ENCODE results near the gene MRPL24. TPM values are rescaled to one million over a fixed set of nuclear protein-coding genes. Genes with fewer than 3 reads are reported as not detected.

The MRPL24 gene
- total RNA-seq, 1 experiment from 2014 or later, result 27.3 TPM

GRCh38 chr1:156709031-156709430 is 31.9 kb downstream of the MRPL24 start:
- Histone ChIP-seq H3K27ac (ENCODE audit: insufficient read length, low read depth, low read length) (no peak overlapping the region), H2BK20ac (ENCODE audit: low read depth, low read length, poor library complexity, severe bottlenecking) (no peak overlapping the region), H4K20me1 (ENCODE audit: control insufficient read depth, insufficient read depth, insufficient read length) (no peaks in the 10 kb centered on the region), H3K23ac (ENCODE audit: insufficient read length, low read depth, low read length) (no peak overlapping the region), H2BK15ac (ENCODE audit: low read depth, low read length) (no peak overlapping the region), H3K27me3 (ENCODE audit: insufficient read depth, low read length) (peaks cover 3% of the 10 kb centered on the region; the same call in 1 of the 2 replicates), H3K18ac (ENCODE audit: insufficient read length, low read depth, low read length) (no peak overlapping the region), H4K8ac (replicated peaks; ENCODE audit: insufficient read length, low read depth, low read length) (no peak overlapping the region), H3T11ph (ENCODE audit: low read length) (no peak overlapping the region), H3K14ac (ENCODE audit: insufficient read depth, low read length) (no peak overlapping the region), H2BK12ac (ENCODE audit: insufficient read length, low read depth, low read length) (no peak overlapping the region), H4K5ac (ENCODE audit: insufficient read length, low read depth, low read length) (no peak overlapping the region), H2AK5ac (ENCODE audit: insufficient read length, low read length) (no peak overlapping the region), H3K4ac (ENCODE audit: low read depth, low read length) (no peak overlapping the region), H3K4me1 (ENCODE audit: insufficient read depth, low read length) (peaks cover 11% of the 10 kb centered on the region; the same call in 1 of the 2 replicates), H2AFZ (ENCODE audit: low read length) (no peak overlapping the region), H3K4me2 (ENCODE audit: insufficient read depth, insufficient read length, low read length) (peak overlapping the region; percentile 83), H2BK5ac (ENCODE audit: insufficient read length, low read length) (no peak overlapping the region), H3K79me1 (ENCODE audit: insufficient read depth, low read depth, low read length, poor library complexity, severe bottlenecking) (no peaks in the 10 kb centered on the region), H2BK120ac (ENCODE audit: low read depth, low read length, poor library complexity, severe bottlenecking) (no peak overlapping the region), H3K9me3 (ENCODE audit: control insufficient read depth, low read depth, low read length) (no peaks in the 10 kb centered on the region), H3K79me2 (ENCODE audit: insufficient read depth, low read length) (no peaks in the 10 kb centered on the region), H3K56ac (ENCODE audit: insufficient read length, low read depth, low read length) (no peak overlapping the region), H3K23me2 (ENCODE audit: insufficient read length, low read depth, low read length, poor library complexity, severe bottlenecking) (peaks cover 33% of the 10 kb centered on the region), H3K9ac (ENCODE audit: extremely low read depth, insufficient read length, low read length) (no peak overlapping the region), H4K91ac (ENCODE audit: insufficient read length, low read depth, low read length) (no peak overlapping the region)
- no CpG with 5 or more reads among the region's 4 CpGs for WGBS (ENCODE audit: extremely low coverage, insufficient read length, low lambda C conversion rate)
- no peak for DNase-seq
- no peak for TF ChIP-seq CTCF (conservative IDR thresholded peaks at IDR 0.05)
- Mint-ChIP-seq H3K4me3 (peak overlapping the region in 1 of 2 experiments; percentile 91; a peak in 3 of 5 replicates), H3K27ac (peak overlapping the region; percentile 46 to 99 (median 90); a peak in 3 of 7 replicates), H3K9me3 (no peaks in the 10 kb centered on the region), H3K36me3 (ENCODE audit: insufficient read depth in 1 of 3, low read depth in 3 of 3) (no peaks in the 10 kb centered on the region; a peak in 1 of 7 replicates), H3K4me1 (peaks cover 68 to 69% of the 10 kb centered on the region in 2 experiments), H3K27me3 (ENCODE audit: low read depth) (peaks cover 15% of the 10 kb centered on the region)
